Neural cell (in vitro differentiated cells): ENCODE data around the gene ZNF729.

Experiments
- EP300 ChIP-seq: fragments of 450-650 bp; conservative IDR thresholded peaks from 2 replicates; pipeline ENCODE4 v1.6.1; 2014; ENCODE audit warnings: antibody characterized with exemption, mild to moderate bottlenecking, moderate library complexity; ENCODE audit not compliant: poor library complexity, severe bottlenecking
- TF ChIP-seq, protein P1 (sequence below): fragments of 450-650 bp; IDR thresholded peaks from 2 replicates; pipeline ENCODE4 v1.5.1; 2014; ENCODE audit warnings: antibody characterized with exemption, mild to moderate bottlenecking, moderate library complexity; ENCODE audit not compliant: poor library complexity, severe bottlenecking

DNA sequence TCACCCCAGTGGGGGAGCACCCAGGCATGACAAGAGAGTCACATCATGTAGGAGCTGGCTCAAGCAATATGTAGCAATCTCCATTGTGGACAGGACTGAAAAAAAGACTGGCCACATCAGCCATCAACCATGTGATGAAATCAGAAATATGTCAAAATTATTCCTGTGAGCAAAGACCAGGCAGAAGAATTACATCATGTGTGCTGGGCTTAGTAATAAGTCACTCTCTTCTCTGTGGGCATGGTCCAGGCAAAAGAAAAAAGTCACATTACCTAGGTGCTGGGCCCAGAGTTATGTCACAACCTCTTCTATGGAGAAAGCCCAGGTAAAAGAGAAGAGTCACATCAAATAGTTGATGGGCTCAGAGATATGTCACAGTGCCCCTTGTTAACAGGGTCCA, 28.3 kb upstream of the ZNF729 start:
- TF ChIP-seq, protein P1, sequence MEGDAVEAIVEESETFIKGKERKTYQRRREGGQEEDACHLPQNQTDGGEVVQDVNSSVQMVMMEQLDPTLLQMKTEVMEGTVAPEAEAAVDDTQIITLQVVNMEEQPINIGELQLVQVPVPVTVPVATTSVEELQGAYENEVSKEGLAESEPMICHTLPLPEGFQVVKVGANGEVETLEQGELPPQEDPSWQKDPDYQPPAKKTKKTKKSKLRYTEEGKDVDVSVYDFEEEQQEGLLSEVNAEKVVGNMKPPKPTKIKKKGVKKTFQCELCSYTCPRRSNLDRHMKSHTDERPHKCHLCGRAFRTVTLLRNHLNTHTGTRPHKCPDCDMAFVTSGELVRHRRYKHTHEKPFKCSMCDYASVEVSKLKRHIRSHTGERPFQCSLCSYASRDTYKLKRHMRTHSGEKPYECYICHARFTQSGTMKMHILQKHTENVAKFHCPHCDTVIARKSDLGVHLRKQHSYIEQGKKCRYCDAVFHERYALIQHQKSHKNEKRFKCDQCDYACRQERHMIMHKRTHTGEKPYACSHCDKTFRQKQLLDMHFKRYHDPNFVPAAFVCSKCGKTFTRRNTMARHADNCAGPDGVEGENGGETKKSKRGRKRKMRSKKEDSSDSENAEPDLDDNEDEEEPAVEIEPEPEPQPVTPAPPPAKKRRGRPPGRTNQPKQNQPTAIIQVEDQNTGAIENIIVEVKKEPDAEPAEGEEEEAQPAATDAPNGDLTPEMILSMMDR: no peak
- TF ChIP-seq EP300: no peak
